ENCODE results near the gene MRPS26. TPM values are rescaled to one million over a fixed set of nuclear protein-coding genes. Genes with fewer than 3 reads are reported as not detected.
A peak's percentile ranks its signal among the peaks of the same experiment; 100 is the strongest.

MRPS26 gene
- polyA plus RNA-seq, 3 donors, result 19.4 to 36.6 (median 29.8) TPM

GRCh38 chr20:3071266-3071609 lies 25.4 kb downstream of the MRPS26 start:
- H3K27ac Mint-ChIP-seq, result no peak overlapping the region
- no peak for TF ChIP-seq CTCF (IDR thresholded peaks at IDR 0.05)
- H3K79me2 ChIP-seq (ENCODE audit: insufficient read depth, low read length), result no peaks in the 10 kb centered on the region
- 48% methylated on average over 12 of the region's 16 CpGs for WGBS (ENCODE audit: insufficient coverage)
- peaks cover 0 to 5% of the 10 kb centered on the region in 2 donors for H3K36me3 Mint-ChIP-seq
- no peak overlapping the region for H3K9ac ChIP-seq (ENCODE audit: insufficient read depth, low read length, poor library complexity, severe bottlenecking)
- peak overlapping the region; percentile 80 for H3K4me2 ChIP-seq (replicated peaks; ENCODE audit: extremely low read depth, low read length, poor library complexity, severe bottlenecking)
- peaks cover 19% of the 10 kb centered on the region for H3K4me1 Mint-ChIP-seq
- peak overlapping the region in 1 of 2 donors; percentile 78 for H3K4me3 Mint-ChIP-seq
- no peaks in the 10 kb centered on the region for H4K20me1 ChIP-seq (ENCODE audit: insufficient read depth, low read length)
- no peak overlapping the region for H3K27ac ChIP-seq (ENCODE audit: low read depth in 1 of 2, low read length in 2 of 2)
- H2AFZ ChIP-seq (ENCODE audit: insufficient read depth, low read depth, low read length, poor library complexity, severe bottlenecking), result peak overlapping the region; percentile 81
- no peak for DNase-seq
- H3K4me1 ChIP-seq (ENCODE audit: control insufficient read depth in 1 of 2, insufficient read depth in 2 of 2, low read length in 2 of 2), result peaks cover 13 to 21% of the 10 kb centered on the region in 2 donors
- H3K9me3 ChIP-seq (replicated peaks in 1 of 2; ENCODE audit: control insufficient read depth in 1 of 2, insufficient read depth in 1 of 2, low read length in 2 of 2), result no peaks in the 10 kb centered on the region
- H3K27me3 ChIP-seq (ENCODE audit: control insufficient read depth in 2 of 2, insufficient read depth in 2 of 2, low read length in 2 of 2), result peaks cover 11 to 37% of the 10 kb centered on the region in 2 donors
- intact Hi-C loops (cut with micrococcal nuclease), result no loop called here
- H3K27me3 Mint-ChIP-seq (ENCODE audit: low read depth in 3 of 3), result peaks cover 34 to 62% (median 47%) of the 10 kb centered on the region in 3 donors
- no peaks in the 10 kb centered on the region for H3K36me3 ChIP-seq (replicated peaks in 1 of 2; ENCODE audit: control insufficient read depth in 1 of 2, insufficient read depth in 2 of 2, low read length in 2 of 2)
- H3K9me3 Mint-ChIP-seq, result peaks cover 3 to 14% (median 10%) of the 10 kb centered on the region in 7 donors
- peak overlapping the region in 1 of 3 experiments; percentile 69 for H3K4me3 ChIP-seq (replicated peaks in 1 of 3; ENCODE audit: low read depth in 2 of 3, low read length in 3 of 3)

GRCh38 chr20:3071610-3072529 lies 26.0 kb downstream of the MRPS26 start, which contains the start of gene OXT:
Gene OXT, plus strand, starts transcription at chr20:3071620. Its CDS starts 36 bp downstream, at chr20:3071656.
- DNase-seq, result peak in 2 of 3 donors; percentile 20 to 47
- Mint-ChIP-seq H3K27me3 (ENCODE audit: low read depth in 3 of 3) (peaks cover 34 to 64% (median 47%) of the 10 kb centered on the region in 3 donors), H3K27ac (peak within 1 kb of the TSS in 1 of 7 donors; percentile 35), H3K9me3 (peaks cover 3 to 14% (median 11%) of the 10 kb centered on the region in 7 donors), H3K4me1 (peaks cover 22% of the 10 kb centered on the region), H3K36me3 (peaks cover 0 to 5% of the 10 kb centered on the region in 2 donors), H3K4me3 (peak within 1 kb of the TSS; percentile 74 to 88)
- peaks cover 11 to 37% of the 10 kb centered on the region in 2 donors for H3K27me3 ChIP-seq (ENCODE audit: control insufficient read depth in 2 of 2, insufficient read depth in 2 of 2, low read length in 2 of 2)
- H3K9ac ChIP-seq (ENCODE audit: insufficient read depth, low read length, poor library complexity, severe bottlenecking), result peak within 1 kb of the TSS; percentile 51
- peak within 1 kb of the TSS; percentile 80 for H3K4me2 ChIP-seq (replicated peaks; ENCODE audit: extremely low read depth, low read length, poor library complexity, severe bottlenecking)
- TF ChIP-seq CTCF (IDR thresholded peaks at IDR 0.05), result no peak
- H3K9me3 ChIP-seq (replicated peaks in 1 of 2; ENCODE audit: control insufficient read depth in 1 of 2, insufficient read depth in 1 of 2, low read length in 2 of 2), result no peaks in the 10 kb centered on the region
- H2AFZ ChIP-seq (ENCODE audit: insufficient read depth, low read depth, low read length, poor library complexity, severe bottlenecking), result peak within 1 kb of the TSS; percentile 81
- 3% methylated on average over 82 of the region's 95 CpGs for WGBS (ENCODE audit: insufficient coverage)
- no peaks in the 10 kb centered on the region for H4K20me1 ChIP-seq (ENCODE audit: insufficient read depth, low read length)
- H3K4me1 ChIP-seq (ENCODE audit: control insufficient read depth in 1 of 2, insufficient read depth in 2 of 2, low read length in 2 of 2), result peaks cover 15 to 23% of the 10 kb centered on the region in 2 donors
- H3K4me3 ChIP-seq (replicated peaks in 1 of 3; ENCODE audit: low read depth in 2 of 3, low read length in 3 of 3), result peak within 1 kb of the TSS; percentile 7 to 69 (median 14)
- H3K79me2 ChIP-seq (ENCODE audit: insufficient read depth, low read length), result no peaks in the 10 kb centered on the region
- no peaks in the 10 kb centered on the region for H3K36me3 ChIP-seq (replicated peaks in 1 of 2; ENCODE audit: control insufficient read depth in 1 of 2, insufficient read depth in 2 of 2, low read length in 2 of 2)
- no peak within 1 kb of the TSS for H3K27ac ChIP-seq (ENCODE audit: low read depth in 1 of 2, low read length in 2 of 2)
- intact Hi-C loops (cut with micrococcal nuclease), result no loop called here

Measured in CD14-positive monocyte (primary cell).